SK-N-SH treated with all-trans-retinoic acid at 6 μM for 48 hours (cell line): ENCODE measurements around the gene BRD1.

Source experiments
- ATAC-seq: fragments of 200-7000 bp; cut with Tn5 transposase; 3 replicates; pipeline ENCODE4 v1.9.1; 2020; ENCODE audit warnings: mild to moderate bottlenecking, moderate library complexity
- ARNTL ChIP-seq: fragments of 450-650 bp; formaldehyde crosslinking; IDR thresholded peaks from 2 replicates; pipeline ENCODE4 v1.5.0; 2020; ENCODE audit warnings: low read depth, mild to moderate bottlenecking, moderate library complexity, borderline replicate concordance
- BACH2 ChIP-seq: fragments of 250-450 bp; sonication (Bioruptor Pico); IDR thresholded peaks from 2 replicates; pipeline ENCODE4 v1.9.0; 2021; ENCODE audit warnings: mild to moderate bottlenecking, borderline replicate concordance
- CSDC2 ChIP-seq: fragments of 250-450 bp; sonication (Bioruptor Pico); IDR thresholded peaks from 2 replicates; pipeline ENCODE4 v1.5.0; 2020; ENCODE audit warnings: mild to moderate bottlenecking, moderate library complexity
- ESRRG ChIP-seq: fragments of 250-450 bp; sonication (Bioruptor Pico); IDR thresholded peaks from 2 replicates; pipeline ENCODE4 v1.6.1; 2021; ENCODE audit warnings: mild to moderate bottlenecking
- GLIS3 ChIP-seq: fragments of 250-450 bp; sonication (Bioruptor Pico); IDR thresholded peaks from 2 replicates; pipeline ENCODE4 v1.5.0; 2020; ENCODE audit warnings: mild to moderate bottlenecking, moderate library complexity
- ISL1 ChIP-seq: fragments of 250-450 bp; sonication (Bioruptor Pico); IDR thresholded peaks from 2 replicates; pipeline ENCODE4 v2.1.2; 2022; ENCODE audit warnings: mild to moderate bottlenecking, moderate library complexity
- OSR1 ChIP-seq: fragments of 250-450 bp; sonication (Bioruptor Pico); IDR thresholded peaks from 2 replicates; pipeline ENCODE4 v1.8.0; 2022; ENCODE audit warnings: moderate library complexity, mild to moderate bottlenecking, inconsistent platforms
- PPARA ChIP-seq: fragments of 250-450 bp; sonication (Bioruptor Pico); IDR thresholded peaks from 2 replicates; pipeline ENCODE4 v1.5.0; 2020; ENCODE audit warnings: mild to moderate bottlenecking, borderline replicate concordance
- TCF4 ChIP-seq: fragments of 250-450 bp; sonication (Bioruptor Pico); IDR thresholded peaks from 2 replicates; pipeline ENCODE4 v1.8.0; 2021; ENCODE audit warnings: mild to moderate bottlenecking, moderate library complexity, borderline replicate concordance
- TOX ChIP-seq: fragments of 250-450 bp; sonication (Bioruptor Pico); IDR thresholded peaks from 2 replicates; pipeline ENCODE4 v1.8.0; 2021; ENCODE audit warnings: mild to moderate bottlenecking, moderate library complexity, borderline replicate concordance
- TSHZ2 ChIP-seq: fragments of 250-450 bp; sonication (Bioruptor Pico); IDR thresholded peaks from 2 replicates; pipeline ENCODE4 v1.5.0; 2020; ENCODE audit warnings: mild to moderate bottlenecking, moderate library complexity
- ZC3H10 ChIP-seq: fragments of 250-450 bp; sonication (Bioruptor Pico); IDR thresholded peaks from 2 replicates; pipeline ENCODE4 v1.5.1; 2021; ENCODE audit warnings: mild to moderate bottlenecking, moderate library complexity
- ZFP30 ChIP-seq: fragments of 450-650 bp; formaldehyde crosslinking; IDR thresholded peaks from 2 replicates; pipeline ENCODE4 v1.5.0; 2022; ENCODE audit warnings: mild to moderate bottlenecking, moderate library complexity
- ZNF565 ChIP-seq: fragments of 450-650 bp; formaldehyde crosslinking; conservative IDR thresholded peaks from 2 replicates; pipeline ENCODE4 v1.5.0; 2020; ENCODE audit warnings: low read depth, mild to moderate bottlenecking, moderate library complexity
- ZNF70 ChIP-seq: fragments of 450-650 bp; formaldehyde crosslinking; IDR thresholded peaks from 2 replicates; pipeline ENCODE4 v1.5.0; 2020; ENCODE audit warnings: mild to moderate bottlenecking, moderate library complexity
- ZNF8 ChIP-seq: fragments of 450-650 bp; formaldehyde crosslinking; IDR thresholded peaks from 2 replicates; pipeline ENCODE4 v1.5.0; 2020; ENCODE audit warnings: mild to moderate bottlenecking, moderate library complexity
- TF ChIP-seq, protein P1 (sequence below): fragments of 250-450 bp; sonication (Bioruptor Pico); IDR thresholded peaks from 2 replicates; pipeline ENCODE4 v1.8.0; 2021; ENCODE audit warnings: low read depth, mild to moderate bottlenecking, moderate library complexity, borderline replicate concordance
- TF ChIP-seq, protein P2 (sequence below): fragments of 250-450 bp; sonication (Bioruptor Pico); IDR thresholded peaks from 2 replicates; pipeline ENCODE4 v1.8.0; 2020; ENCODE audit warnings: mild to moderate bottlenecking, moderate library complexity, borderline replicate concordance
- TF ChIP-seq, protein P3 (sequence below): fragments of 250-450 bp; sonication (Bioruptor Pico); IDR thresholded peaks from 2 replicates; pipeline ENCODE4 v1.5.1; 2020; ENCODE audit warnings: low read depth, mild to moderate bottlenecking, moderate library complexity

Gene BRD1

GRCh38 chr22:49723478-49724029 is 104.1 kb downstream of the BRD1 start:
- TF ChIP-seq GLIS3 (CRISPR knock-in tag) (no peak), OSR1 (CRISPR knock-in tag) (no peak), ZNF565 (CRISPR knock-in tag) (no peak), PPARA (CRISPR knock-in tag) (no peak), ZNF70 (CRISPR knock-in tag) (no peak), TSHZ2 (CRISPR knock-in tag) (no peak), ARNTL (no peak), BACH2 (CRISPR knock-in tag) (no peak), ZFP30 (CRISPR knock-in tag) (no peak), ZC3H10 (CRISPR knock-in tag) (no peak), TCF4 (CRISPR knock-in tag) (no peak), ESRRG (CRISPR knock-in tag) (no peak), ZNF8 (CRISPR knock-in tag) (no peak), TOX (no peak), CSDC2 (CRISPR knock-in tag) (no peak), ISL1 (CRISPR knock-in tag) (no peak)
- TF ChIP-seq, protein P1, sequence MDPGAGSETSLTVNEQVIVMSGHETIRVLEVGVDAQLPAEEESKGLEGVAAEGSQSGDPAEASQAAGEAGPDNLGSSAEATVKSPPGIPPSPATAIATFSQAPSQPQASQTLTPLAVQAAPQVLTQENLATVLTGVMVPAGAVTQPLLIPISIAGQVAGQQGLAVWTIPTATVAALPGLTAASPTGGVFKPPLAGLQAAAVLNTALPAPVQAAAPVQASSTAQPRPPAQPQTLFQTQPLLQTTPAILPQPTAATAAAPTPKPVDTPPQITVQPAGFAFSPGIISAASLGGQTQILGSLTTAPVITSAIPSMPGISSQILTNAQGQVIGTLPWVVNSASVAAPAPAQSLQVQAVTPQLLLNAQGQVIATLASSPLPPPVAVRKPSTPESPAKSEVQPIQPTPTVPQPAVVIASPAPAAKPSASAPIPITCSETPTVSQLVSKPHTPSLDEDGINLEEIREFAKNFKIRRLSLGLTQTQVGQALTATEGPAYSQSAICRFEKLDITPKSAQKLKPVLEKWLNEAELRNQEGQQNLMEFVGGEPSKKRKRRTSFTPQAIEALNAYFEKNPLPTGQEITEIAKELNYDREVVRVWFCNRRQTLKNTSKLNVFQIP, result no peak
- TF ChIP-seq, protein P2, sequence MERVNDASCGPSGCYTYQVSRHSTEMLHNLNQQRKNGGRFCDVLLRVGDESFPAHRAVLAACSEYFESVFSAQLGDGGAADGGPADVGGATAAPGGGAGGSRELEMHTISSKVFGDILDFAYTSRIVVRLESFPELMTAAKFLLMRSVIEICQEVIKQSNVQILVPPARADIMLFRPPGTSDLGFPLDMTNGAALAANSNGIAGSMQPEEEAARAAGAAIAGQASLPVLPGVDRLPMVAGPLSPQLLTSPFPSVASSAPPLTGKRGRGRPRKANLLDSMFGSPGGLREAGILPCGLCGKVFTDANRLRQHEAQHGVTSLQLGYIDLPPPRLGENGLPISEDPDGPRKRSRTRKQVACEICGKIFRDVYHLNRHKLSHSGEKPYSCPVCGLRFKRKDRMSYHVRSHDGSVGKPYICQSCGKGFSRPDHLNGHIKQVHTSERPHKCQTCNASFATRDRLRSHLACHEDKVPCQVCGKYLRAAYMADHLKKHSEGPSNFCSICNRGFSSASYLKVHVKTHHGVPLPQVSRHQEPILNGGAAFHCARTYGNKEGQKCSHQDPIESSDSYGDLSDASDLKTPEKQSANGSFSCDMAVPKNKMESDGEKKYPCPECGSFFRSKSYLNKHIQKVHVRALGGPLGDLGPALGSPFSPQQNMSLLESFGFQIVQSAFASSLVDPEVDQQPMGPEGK (CRISPR knock-in tag), result no peak
- TF ChIP-seq, protein P3, sequence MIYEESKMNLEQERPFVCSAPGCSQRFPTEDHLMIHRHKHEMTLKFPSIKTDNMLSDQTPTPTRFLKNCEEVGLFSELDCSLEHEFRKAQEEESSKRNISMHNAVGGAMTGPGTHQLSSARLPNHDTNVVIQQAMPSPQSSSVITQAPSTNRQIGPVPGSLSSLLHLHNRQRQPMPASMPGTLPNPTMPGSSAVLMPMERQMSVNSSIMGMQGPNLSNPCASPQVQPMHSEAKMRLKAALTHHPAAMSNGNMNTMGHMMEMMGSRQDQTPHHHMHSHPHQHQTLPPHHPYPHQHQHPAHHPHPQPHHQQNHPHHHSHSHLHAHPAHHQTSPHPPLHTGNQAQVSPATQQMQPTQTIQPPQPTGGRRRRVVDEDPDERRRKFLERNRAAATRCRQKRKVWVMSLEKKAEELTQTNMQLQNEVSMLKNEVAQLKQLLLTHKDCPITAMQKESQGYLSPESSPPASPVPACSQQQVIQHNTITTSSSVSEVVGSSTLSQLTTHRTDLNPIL (CRISPR knock-in tag), result no peak
- no peak for ATAC-seq
